Measurements from ENCODE around the gene MEGF8.

Gene MEGF8

DNA sequence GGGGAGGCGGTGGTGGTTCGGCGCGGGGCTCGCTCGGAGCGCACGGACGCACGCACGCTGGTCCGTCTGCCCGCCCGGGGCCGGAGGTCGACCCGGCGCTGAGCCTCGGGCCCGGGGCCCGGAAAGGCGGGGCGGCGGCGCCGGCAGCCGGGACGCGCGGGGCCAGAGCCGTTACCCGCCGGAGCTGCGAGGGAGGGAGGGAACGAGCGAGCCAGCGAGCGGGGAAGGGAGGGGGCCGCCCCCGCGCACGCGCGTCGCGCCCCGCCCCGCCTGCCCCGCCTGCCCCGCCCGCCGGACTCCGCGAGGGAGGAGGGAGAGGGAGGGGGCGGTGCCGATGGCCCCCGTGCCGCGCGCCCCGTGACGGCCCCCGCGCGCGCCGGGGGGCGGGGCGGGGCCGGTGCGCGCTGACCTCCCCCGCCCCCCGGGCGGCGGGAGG, 41.4 kb upstream of the MEGF8 start:
- Mint-ChIP-seq H3K9me3 (ENCODE audit: low read depth) (no peaks in the 10 kb centered on the region), H3K4me3 (no peak overlapping the region), H3K36me3 (no peaks in the 10 kb centered on the region), H3K27ac (no peak overlapping the region), H3K4me1 (ENCODE audit: low read depth) (peaks cover 38% of the 10 kb centered on the region), H3K27me3 (no peaks in the 10 kb centered on the region)

DNA sequence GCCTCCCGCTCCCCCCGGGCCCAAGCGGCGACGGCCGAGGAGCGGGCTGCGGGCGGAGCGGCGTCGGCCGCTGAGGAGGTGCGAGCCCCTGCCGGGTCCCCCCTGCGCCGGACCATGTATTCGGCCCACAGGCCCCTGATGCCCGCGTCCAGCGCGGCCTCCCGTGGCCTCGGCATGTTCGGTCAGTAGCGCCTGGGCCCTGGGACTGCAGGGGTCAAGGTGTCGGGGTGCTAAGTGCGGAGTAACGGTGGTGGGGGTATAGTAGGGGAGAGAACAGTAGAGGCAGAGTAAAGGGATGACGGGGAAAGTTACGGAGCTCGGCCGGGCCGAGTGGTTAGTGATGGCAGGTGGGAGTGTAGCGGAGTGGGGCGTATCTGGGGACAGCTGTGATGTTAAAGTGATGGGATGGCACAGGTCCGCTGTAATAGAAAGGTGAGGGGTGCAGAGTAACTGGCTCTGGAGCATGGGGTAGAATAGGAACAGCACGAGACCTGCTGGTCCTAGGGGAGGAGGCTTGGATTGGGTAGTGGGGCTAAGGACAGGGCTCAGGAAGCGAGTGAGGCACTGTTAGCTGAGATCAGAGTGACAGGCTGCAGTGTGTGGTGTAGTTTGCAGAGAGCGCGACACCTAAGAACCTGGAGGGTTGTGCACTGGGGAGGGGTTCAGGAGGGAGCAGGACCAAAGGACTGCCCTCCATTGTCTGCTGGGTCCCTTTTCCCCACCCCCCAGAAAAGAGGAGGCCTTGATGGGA, 40.7 kb upstream of the MEGF8 start:
- Mint-ChIP-seq H3K27me3 (no peaks in the 10 kb centered on the region), H3K36me3 (no peaks in the 10 kb centered on the region), H3K27ac (peak overlapping the region; percentile 95), H3K9me3 (ENCODE audit: low read depth) (no peaks in the 10 kb centered on the region), H3K4me3 (peak overlapping the region; percentile 96), H3K4me1 (ENCODE audit: low read depth) (peaks cover 31% of the 10 kb centered on the region)

DNA sequence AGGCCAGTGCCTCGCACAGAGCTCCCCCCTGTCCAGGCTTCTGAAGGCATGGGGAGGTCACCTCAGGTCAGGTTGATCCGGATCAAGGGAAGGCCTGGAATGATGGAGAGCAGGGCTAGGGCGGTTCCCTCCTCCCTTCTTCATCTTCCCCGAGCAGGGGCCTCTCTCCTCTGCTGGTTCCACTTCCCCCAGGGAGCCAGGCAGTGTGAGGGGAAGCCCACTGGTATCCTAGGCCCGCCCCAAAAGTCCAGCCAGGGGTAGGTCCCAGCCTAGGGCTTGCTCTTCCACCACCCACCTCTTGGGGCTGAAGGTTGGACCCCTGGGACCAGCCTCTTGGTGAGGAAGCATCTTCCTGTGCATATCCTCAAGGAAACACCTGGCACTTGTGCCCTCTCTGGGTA, 39.9 kb upstream of the MEGF8 start:
- H3K4me1 Mint-ChIP-seq (ENCODE audit: low read depth), result peaks cover 28% of the 10 kb centered on the region
- no peaks in the 10 kb centered on the region for H3K36me3 Mint-ChIP-seq
- peak overlapping the region; percentile 81 for H3K27ac Mint-ChIP-seq
- no peaks in the 10 kb centered on the region for H3K9me3 Mint-ChIP-seq (ENCODE audit: low read depth)
- H3K4me3 Mint-ChIP-seq, result peak overlapping the region; percentile 49
- no peaks in the 10 kb centered on the region for H3K27me3 Mint-ChIP-seq

DNA sequence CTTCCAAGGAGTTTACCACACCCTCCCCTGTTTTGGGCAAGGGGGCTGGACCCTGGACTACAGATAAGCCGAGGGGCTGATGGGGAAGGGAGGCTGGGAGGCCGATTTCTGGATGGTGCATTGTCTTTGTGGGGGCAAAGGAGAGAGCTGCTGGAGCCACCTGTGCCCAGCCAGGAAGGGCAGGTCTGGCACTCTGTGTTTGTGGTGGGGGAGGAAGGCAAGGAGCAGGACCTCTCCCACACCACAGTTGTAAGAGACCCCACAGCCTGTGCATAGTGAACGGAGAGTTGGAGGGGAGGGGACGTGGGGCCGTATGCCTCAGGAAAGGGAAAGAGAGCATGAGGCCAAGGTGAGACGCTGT, 39.5 kb upstream of the MEGF8 start:
- no peaks in the 10 kb centered on the region for H3K36me3 Mint-ChIP-seq
- no peaks in the 10 kb centered on the region for H3K9me3 Mint-ChIP-seq (ENCODE audit: low read depth)
- H3K27ac Mint-ChIP-seq, result peak overlapping the region; percentile 81
- peak overlapping the region; percentile 49 for H3K4me3 Mint-ChIP-seq
- no peaks in the 10 kb centered on the region for H3K27me3 Mint-ChIP-seq
- peaks cover 28% of the 10 kb centered on the region for H3K4me1 Mint-ChIP-seq (ENCODE audit: low read depth)

DNA sequence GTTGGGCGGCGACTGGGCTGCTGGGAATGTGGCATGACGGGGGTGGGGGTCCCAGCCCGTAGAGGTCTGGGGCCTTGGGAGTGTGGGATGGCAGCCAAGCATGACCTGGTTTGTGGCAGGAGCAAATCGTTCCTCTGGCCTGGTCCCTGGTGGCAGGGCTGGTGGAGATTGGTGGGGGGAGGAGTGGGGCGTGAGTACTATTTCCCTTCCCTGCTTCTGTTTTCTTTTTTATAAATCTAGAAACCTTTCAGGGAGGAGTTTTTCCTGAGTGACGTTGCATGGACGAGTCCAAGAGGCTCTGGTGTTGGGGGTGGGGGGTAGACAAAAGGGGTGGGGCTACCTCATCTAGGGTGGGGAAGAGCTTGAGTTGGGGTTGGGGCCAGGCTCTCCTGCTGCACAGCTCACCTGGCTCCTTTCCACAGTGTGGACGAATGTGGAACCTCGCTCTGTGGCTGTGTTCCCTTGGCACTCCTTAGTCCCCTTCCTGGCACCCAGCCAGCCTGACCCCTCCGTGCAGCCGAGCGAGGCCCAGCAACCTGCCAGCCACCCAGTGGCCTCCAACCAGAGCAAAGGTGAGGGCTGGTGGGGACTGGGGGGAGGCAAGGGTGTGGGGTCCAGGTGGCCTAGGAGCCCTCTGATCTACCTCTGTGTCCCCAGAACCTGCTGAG, 39.0 kb upstream of the MEGF8 start:
- Mint-ChIP-seq H3K27ac (peak overlapping the region; percentile 81), H3K4me1 (ENCODE audit: low read depth) (peaks cover 26% of the 10 kb centered on the region), H3K4me3 (no peak overlapping the region), H3K36me3 (no peaks in the 10 kb centered on the region), H3K27me3 (no peaks in the 10 kb centered on the region), H3K9me3 (ENCODE audit: low read depth) (no peaks in the 10 kb centered on the region)

DNA sequence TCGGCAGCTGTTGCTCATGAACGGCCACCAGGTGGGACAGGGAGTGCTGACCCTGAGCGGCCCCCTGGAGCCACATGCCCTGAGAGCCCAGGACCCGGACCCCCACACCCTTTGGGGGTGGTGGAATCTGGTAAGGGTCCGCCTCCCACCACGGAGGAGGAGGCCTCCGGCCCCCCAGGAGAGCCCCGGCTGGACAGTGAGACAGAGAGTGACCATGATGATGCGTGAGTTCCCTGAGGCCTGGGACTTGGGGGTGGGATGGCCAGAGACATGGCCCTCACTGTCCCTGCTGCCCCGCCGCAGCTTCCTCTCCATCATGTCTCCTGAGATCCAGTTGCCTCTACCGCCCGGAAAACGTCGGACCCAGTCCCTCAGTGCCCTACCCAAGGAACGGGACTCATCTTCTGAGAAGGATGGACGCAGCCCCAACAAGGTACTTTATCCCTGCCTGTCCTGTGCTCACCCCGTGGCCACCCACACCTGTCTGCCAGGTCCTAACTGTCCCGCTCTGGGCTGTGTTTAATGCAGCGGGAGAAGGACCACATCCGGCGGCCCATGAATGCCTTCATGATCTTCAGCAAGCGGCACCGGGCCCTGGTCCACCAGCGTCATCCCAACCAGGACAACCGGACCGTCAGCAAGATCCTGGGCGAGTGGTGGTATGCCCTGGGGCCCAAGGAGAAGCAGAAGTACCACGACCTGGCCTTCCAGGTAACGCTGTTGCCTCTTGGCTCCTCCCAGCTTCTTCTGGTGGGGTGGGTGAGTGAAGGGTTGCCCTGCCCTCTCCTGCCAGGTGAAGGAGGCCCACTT, 38.2 kb upstream of the MEGF8 start:
- Mint-ChIP-seq H3K4me1 (ENCODE audit: low read depth) (peaks cover 22% of the 10 kb centered on the region), H3K27me3 (no peaks in the 10 kb centered on the region), H3K27ac (no peak overlapping the region), H3K36me3 (no peaks in the 10 kb centered on the region), H3K9me3 (ENCODE audit: low read depth) (no peaks in the 10 kb centered on the region), H3K4me3 (no peak overlapping the region)

DNA sequence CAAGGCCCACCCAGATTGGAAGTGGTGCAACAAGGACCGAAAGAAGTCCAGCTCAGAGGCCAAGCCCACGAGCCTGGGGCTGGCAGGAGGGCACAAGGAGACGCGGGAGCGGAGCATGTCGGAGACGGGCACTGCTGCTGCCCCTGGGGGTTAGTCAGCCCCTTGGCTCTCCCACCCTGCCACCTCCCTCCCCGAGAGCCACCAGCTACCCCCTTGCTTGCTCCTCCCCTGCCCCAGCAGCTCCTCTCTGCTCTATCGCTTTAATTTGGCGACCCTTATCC, 37.7 kb upstream of the MEGF8 start:
- H3K4me1 Mint-ChIP-seq (ENCODE audit: low read depth), result peaks cover 18% of the 10 kb centered on the region
- no peaks in the 10 kb centered on the region for H3K9me3 Mint-ChIP-seq (ENCODE audit: low read depth)
- no peaks in the 10 kb centered on the region for H3K27me3 Mint-ChIP-seq
- H3K4me3 Mint-ChIP-seq, result no peak overlapping the region
- no peaks in the 10 kb centered on the region for H3K36me3 Mint-ChIP-seq
- no peak overlapping the region for H3K27ac Mint-ChIP-seq

DNA sequence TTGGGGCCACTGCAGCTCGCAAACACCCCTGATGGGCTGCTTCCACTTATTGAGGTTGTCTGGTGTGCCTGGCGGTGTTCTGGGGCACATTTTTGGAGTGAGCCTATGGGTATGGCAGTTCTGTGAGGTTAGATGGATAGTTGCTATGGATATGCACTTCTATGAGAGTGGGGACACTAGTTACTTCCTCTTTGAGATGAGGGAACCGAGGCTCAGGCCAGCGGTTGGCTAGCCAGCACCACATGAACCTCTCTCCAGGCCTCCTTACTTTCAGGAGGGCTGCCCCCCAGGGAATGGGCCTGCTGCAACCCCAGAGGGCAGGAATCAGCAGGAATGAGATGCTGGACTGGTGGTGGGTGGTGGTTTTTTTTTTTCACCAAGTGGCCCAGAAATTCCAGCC, 37.0 kb upstream of the MEGF8 start:
- no peak overlapping the region for H3K27ac Mint-ChIP-seq
- no peaks in the 10 kb centered on the region for H3K36me3 Mint-ChIP-seq
- peaks cover 18% of the 10 kb centered on the region for H3K4me1 Mint-ChIP-seq (ENCODE audit: low read depth)
- no peak overlapping the region for H3K4me3 Mint-ChIP-seq
- H3K27me3 Mint-ChIP-seq, result no peaks in the 10 kb centered on the region
- no peaks in the 10 kb centered on the region for H3K9me3 Mint-ChIP-seq (ENCODE audit: low read depth)

DNA sequence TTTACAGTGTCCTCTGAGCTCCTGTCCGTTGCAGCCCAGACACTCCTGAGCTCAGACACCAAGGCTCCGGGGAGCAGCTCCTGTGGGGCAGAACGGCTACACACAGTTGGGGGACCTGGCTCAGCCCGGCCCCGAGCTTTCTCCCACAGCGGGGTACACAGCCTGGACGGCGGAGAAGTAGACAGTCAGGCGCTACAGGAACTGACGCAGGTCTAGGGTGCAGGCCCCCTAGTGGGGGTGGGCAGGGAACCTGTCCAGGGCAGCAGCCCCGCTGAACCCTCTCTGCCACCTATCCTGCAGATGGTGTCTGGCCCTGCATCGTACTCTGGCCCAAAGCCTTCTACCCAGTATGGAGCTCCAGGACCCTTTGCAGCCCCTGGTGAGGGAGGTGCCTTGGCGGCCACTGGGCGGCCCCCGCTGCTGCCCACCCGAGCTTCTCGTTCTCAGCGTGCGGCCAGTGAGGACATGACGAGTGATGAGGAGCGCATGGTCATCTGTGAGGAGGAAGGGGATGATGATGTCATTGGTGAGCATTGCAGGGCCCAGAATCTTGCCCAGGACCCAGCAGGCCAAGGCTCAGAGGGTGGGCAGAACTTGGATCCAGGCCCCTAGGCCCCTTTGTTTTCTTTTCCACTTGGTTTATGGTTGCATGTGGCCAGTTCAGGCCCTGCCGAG, 36.4 kb upstream of the MEGF8 start:
- H3K9me3 Mint-ChIP-seq (ENCODE audit: low read depth), result no peaks in the 10 kb centered on the region
- peaks cover 18% of the 10 kb centered on the region for H3K4me1 Mint-ChIP-seq (ENCODE audit: low read depth)
- no peaks in the 10 kb centered on the region for H3K27me3 Mint-ChIP-seq
- H3K27ac Mint-ChIP-seq, result no peak overlapping the region
- no peaks in the 10 kb centered on the region for H3K36me3 Mint-ChIP-seq
- no peak overlapping the region for H3K4me3 Mint-ChIP-seq

DNA sequence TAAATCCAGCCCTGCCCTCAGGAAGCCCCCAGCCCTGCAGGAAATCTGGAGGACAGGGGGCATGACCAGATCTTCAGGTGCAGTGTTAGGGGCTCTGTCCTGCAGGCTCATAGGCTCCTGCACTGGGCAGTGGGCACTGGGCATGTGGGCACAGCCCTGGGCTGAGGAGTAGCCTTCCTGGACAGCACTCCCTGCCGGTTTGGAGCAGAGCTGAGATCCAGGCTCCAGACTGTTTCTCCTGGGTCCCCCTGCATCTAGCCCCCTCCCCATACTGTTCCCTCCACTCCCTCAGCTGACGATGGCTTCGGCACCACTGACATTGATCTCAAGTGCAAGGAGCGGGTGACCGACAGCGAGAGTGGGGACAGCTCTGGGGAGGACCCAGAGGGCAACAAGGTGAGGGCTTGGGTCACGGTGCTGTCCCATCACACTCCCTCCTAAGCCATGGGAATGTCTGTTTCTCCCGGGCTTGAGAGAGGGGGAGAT, 35.8 kb upstream of the MEGF8 start:
- Mint-ChIP-seq H3K4me3 (no peak overlapping the region), H3K27ac (no peak overlapping the region), H3K9me3 (ENCODE audit: low read depth) (no peaks in the 10 kb centered on the region), H3K27me3 (no peaks in the 10 kb centered on the region), H3K36me3 (no peaks in the 10 kb centered on the region), H3K4me1 (ENCODE audit: low read depth) (peaks cover 18% of the 10 kb centered on the region)

DNA sequence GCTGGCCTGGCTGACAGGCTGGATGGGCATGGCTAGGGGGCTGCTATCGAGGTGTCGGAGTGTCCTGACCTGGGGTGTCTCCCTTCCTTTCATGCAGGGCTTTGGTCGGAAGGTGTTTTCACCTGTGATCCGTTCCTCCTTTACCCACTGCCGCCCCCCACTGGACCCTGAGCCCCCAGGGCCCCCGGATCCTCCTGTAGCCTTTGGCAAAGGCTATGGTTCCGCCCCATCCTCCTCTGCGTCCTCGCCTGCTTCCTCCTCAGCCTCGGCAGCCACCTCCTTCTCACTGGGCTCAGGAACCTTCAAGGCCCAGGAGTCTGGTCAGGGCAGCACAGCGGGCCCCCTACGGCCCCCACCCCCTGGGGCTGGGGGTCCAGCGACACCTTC, 35.3 kb upstream of the MEGF8 start:
- no peak overlapping the region for H3K27ac Mint-ChIP-seq
- no peaks in the 10 kb centered on the region for H3K36me3 Mint-ChIP-seq
- no peaks in the 10 kb centered on the region for H3K27me3 Mint-ChIP-seq
- no peaks in the 10 kb centered on the region for H3K9me3 Mint-ChIP-seq (ENCODE audit: low read depth)
- no peak overlapping the region for H3K4me3 Mint-ChIP-seq
- peaks cover 13% of the 10 kb centered on the region for H3K4me1 Mint-ChIP-seq (ENCODE audit: low read depth)

DNA sequence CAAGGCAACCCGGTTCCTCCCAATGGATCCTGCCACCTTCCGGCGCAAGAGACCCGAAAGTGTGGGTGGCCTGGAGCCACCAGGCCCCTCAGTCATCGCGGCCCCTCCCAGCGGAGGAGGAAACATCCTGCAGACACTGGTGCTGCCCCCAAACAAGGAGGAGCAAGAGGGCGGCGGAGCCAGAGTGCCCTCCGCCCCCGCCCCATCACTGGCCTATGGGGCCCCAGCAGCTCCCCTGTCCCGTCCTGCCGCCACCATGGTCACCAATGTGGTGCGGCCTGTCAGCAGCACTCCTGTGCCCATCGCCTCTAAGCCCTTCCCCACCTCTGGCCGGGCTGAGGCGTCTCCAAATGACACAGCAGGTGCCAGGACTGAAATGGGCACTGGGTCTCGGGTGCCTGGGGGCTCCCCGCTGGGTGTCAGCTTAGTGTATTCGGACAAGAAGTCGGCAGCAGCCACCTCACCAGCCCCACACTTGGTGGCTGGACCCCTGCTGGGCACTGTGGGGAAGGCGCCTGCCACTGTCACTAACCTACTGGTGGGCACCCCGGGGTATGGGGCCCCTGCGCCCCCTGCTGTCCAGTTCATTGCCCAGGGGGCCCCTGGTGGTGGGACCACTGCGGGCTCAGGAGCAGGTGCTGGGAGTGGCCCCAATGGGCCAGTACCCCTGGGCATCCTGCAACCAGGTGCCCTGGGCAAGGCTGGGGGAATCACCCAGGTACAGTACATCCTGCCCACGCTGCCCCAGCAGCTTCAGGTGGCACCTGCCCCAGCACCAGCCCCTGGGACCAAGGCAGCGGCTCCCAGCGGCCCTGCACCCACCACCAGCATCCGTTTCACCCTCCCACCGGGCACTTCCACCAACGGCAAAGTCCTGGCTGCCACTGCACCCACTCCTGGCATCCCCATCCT, 34.7 kb upstream of the MEGF8 start:
- Mint-ChIP-seq H3K27ac (no peak overlapping the region), H3K36me3 (no peaks in the 10 kb centered on the region), H3K4me3 (no peak overlapping the region), H3K4me1 (ENCODE audit: low read depth) (peaks cover 10% of the 10 kb centered on the region), H3K9me3 (ENCODE audit: low read depth) (no peaks in the 10 kb centered on the region), H3K27me3 (no peaks in the 10 kb centered on the region)

DNA sequence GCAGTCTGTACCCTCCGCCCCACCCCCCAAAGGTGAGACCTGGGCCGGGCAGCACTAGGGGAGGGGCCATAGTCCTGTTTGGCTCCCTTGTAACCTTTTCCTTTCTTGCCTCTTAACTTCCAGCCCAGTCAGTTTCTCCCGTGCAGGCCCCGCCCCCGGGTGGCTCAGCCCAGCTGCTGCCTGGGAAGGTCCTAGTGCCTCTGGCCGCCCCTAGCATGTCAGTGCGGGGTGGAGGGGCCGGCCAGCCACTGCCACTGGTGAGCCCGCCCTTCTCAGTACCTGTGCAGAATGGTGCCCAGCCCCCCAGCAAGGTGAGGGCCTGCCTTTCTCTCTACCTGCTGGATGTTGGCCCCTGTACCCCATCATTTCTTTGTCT, 34.0 kb upstream of the MEGF8 start:
- no peaks in the 10 kb centered on the region for H3K27me3 Mint-ChIP-seq
- no peaks in the 10 kb centered on the region for H3K9me3 Mint-ChIP-seq (ENCODE audit: low read depth)
- no peaks in the 10 kb centered on the region for H3K36me3 Mint-ChIP-seq
- H3K4me1 Mint-ChIP-seq (ENCODE audit: low read depth), result peaks cover 7% of the 10 kb centered on the region
- no peak overlapping the region for H3K4me3 Mint-ChIP-seq
- no peak overlapping the region for H3K27ac Mint-ChIP-seq
